H4 (cell line): Measurements from ENCODE around the gene NXPH3. TPM values are rescaled to one million over a fixed set of nuclear protein-coding genes. Genes with fewer than 3 reads are reported as not detected.

Source experiments
- DNase-seq: peaks from one replicate; pipeline ENCODE4 v3.0.0-alpha.2; 2015; ENCODE audit warnings: low spot score
- total RNA-seq: library from RNA; depleted of rRNA; stranded (reverse); fragments of >200 nt; shearing (Covaris generic); gene quantifications from 2 replicates; pipeline ENCODE4 v1.2.3, GENCODE V29; 2014; rRNA removed

The NXPH3 gene
- total RNA-seq, 1 experiment from 2014 or later: 0.15 TPM

DNA sequence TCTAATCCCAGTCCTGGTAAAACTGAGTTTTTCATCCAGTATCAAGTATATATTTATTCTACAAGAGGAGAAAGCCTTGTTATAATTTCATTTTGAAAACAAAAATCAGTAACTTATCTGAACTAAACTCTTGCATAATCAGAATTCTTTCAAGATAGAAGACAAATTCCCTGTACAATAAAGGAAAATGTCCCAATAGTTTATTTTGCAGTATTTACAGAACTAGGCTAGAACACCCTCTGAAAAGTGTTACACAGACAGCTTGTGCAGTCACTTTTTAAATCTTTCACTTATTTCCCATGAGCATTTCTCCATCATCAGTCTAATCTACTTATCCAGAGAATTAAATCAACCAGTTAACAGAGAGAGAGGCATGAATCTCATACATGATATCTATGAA, 53.8 kb downstream of the NXPH3 start:
- no peak for DNase-seq

- no peak for DNase-seq
Observed at GRCh38 chr17:49630113-49630900, 54.6 kb downstream of the NXPH3 start.

GRCh38 chr17:49631496-49631895, 55.8 kb downstream of the NXPH3 start:
- DNase-seq: no peak

Other genes starting within 250 kb of the NXPH3 start
- 13.4 and 18.3 TPM in 2 replicates for gene ZNF652, start 213.6 kb upstream of the NXPH3 start, total RNA-seq
- 232 and 233 TPM in 2 replicates for gene PHB1, start 161.0 kb upstream of the NXPH3 start, total RNA-seq
- 0.37 TPM in 2 replicates for gene NGFR, start 80.6 kb upstream of the NXPH3 start, total RNA-seq
- 30.7 and 43.9 TPM in 2 replicates for gene SPOP, start 102.2 kb downstream of the NXPH3 start, total RNA-seq
- gene SLC35B1, start 132.1 kb downstream of the NXPH3 start, total RNA-seq: 142 and 160 TPM in 2 replicates
- 6.9 and 8.1 TPM in 2 replicates for gene FAM117A, start 188.3 kb downstream of the NXPH3 start, total RNA-seq
- 34.0 and 42.3 TPM in 2 replicates for gene KAT7, start 212.8 kb downstream of the NXPH3 start, total RNA-seq